ENCODE measurements around the gene PILRA.

GRCh38 chr7:100372256-100372655, 1.0 kb upstream of the PILRA start:
- TF ChIP-seq CTCF (IDR thresholded peaks at IDR 0.05) = no peak
- no peak for TF ChIP-seq POLR2A (IDR thresholded peaks at IDR 0.05)
